A673 (cell line): ENCODE measurements around the gene DIPK1C.

Experiments
- EZH2 ChIP-seq: fragments of 200-600 bp; sonication (generic); IDR thresholded peaks from 2 replicates; pipeline ENCODE4 v1.6.1; 2017; ENCODE audit warnings: borderline replicate concordance, low read depth, mild to moderate bottlenecking, mixed read lengths, antibody characterized with exemption, low read length; ENCODE audit not compliant: poor library complexity, severe bottlenecking
- TF ChIP-seq, protein P1 (sequence below): fragments of 300-800, 200-600 bp; sonication (generic); conservative IDR thresholded peaks from 2 replicates; pipeline ENCODE4 v1.5.1; 2017; ENCODE audit warnings: low read depth, mild to moderate bottlenecking, antibody characterized with exemption, low read length, moderate library complexity, mixed read lengths

- TF ChIP-seq, protein P1, sequence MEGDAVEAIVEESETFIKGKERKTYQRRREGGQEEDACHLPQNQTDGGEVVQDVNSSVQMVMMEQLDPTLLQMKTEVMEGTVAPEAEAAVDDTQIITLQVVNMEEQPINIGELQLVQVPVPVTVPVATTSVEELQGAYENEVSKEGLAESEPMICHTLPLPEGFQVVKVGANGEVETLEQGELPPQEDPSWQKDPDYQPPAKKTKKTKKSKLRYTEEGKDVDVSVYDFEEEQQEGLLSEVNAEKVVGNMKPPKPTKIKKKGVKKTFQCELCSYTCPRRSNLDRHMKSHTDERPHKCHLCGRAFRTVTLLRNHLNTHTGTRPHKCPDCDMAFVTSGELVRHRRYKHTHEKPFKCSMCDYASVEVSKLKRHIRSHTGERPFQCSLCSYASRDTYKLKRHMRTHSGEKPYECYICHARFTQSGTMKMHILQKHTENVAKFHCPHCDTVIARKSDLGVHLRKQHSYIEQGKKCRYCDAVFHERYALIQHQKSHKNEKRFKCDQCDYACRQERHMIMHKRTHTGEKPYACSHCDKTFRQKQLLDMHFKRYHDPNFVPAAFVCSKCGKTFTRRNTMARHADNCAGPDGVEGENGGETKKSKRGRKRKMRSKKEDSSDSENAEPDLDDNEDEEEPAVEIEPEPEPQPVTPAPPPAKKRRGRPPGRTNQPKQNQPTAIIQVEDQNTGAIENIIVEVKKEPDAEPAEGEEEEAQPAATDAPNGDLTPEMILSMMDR: no peak
- no peak for TF ChIP-seq EZH2
These were observed 31.2 kb downstream of the DIPK1C start for GRCh38 chr18:74425876-74426275.
